GM10847 (cell line): ENCODE data around the gene ALDH1B1.

Experiments used
- POLR2A ChIP-seq: IDR thresholded peaks from 2 replicates; pipeline ENCODE4 v1.6.1; 2011; ENCODE audit not compliant: insufficient read length; ENCODE audit errors: extremely low read depth

Gene ALDH1B1

DNA sequence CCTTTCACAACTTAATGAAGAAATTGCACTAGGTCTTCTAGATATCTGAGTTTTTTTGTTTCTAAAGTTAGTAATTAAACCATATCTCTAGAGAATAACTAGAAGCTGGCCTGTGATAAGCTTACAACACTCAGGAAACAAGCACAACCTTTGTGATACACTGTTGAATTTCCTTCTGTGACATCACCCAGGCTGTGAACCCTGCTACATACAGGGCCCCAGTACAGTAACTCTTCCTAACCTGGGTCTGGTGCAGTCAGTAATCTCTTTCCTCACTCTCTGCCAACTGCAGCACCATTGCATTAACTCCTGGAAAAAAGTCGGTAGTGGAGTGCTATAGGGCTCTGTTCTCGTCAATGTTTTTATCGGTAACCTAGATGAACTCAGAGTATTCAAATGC is 42.4 kb downstream of the ALDH1B1 start:
- no peak for TF ChIP-seq POLR2A

GRCh38 chr9:38435521-38435920 is 43.0 kb downstream of the ALDH1B1 start:
- no peak for TF ChIP-seq POLR2A

DNA sequence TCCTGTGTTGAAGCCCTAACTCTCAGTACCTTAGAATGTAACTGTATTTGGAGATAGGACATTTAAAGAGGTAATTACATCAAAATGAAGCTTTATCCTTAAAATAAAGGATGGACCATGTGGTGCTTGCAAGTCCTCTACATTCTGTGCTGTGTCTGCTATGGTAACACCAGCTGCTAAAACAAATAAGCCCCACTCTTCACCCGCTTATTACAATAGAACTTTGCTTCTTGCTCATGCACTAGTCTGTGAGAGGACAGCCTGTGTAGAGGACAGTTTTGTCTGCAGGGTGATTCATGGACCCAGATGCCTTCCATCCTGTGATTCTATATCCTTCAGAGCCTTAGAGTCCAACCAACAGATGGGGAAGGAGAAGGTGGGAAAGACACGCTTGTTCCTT is 44.2 kb downstream of the ALDH1B1 start:
- no peak for TF ChIP-seq POLR2A

DNA sequence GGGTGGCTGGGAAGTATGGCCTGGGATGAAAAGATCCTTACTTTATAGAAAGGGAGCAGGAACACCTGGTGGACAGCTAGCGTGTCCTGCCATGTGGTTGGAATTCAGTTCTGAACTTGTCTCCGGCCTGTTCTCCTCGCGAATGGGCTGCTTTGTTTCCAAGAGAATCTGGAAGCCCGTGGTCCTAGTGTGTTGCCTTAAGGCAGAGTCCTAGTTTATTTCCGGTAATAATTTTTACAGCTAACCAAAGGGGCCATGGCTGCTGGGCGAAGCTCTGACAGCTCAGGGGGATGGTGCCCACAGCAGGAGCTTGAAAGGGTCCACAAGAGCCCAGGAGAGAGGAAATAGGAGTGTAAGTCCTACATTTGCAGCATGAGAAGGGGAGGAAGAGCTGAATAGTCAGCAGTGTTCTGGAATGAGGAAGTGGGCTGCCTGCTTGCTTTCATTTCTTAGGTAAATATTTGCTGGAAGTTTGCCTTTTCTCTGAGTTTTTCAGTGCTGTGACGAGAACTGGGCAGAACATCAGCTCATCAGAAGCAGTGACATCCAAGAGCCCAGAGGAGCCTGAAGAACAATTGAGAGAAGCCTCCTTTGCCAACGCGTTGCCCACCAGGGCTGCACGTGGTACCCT is 44.8 kb downstream of the ALDH1B1 start:
- TF ChIP-seq POLR2A: no peak

DNA sequence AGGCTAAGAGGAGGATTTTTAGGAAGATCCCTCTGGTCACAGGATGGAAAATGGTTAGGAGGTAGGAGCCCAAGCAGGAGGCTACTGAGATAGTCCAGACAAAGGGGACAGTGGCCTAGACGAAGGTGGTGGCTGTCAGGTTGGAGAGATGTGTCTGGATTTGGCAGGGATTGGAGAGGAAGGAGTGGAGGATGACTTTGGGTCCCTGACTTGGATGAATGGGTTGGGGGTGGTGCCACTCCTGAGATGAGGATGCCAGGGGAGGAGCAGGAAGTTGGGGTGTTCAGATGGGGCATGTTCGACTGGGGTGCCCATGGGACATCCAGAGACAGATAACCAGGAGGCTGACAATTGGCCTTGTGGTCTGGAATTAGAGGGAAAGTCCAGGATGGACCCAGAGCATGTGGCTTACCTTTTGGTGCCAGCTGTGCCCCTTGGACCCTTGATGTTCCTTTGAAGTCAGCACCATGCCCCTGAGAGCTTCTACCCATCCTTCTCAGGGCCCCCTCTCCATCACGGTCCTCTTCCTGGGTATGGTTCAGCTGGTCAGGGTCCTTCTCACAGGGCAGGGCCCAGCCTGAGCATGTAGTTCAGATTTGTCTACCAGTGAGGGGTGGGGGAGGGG is 46.9 kb downstream of the ALDH1B1 start:
- no peak for TF ChIP-seq POLR2A

DNA sequence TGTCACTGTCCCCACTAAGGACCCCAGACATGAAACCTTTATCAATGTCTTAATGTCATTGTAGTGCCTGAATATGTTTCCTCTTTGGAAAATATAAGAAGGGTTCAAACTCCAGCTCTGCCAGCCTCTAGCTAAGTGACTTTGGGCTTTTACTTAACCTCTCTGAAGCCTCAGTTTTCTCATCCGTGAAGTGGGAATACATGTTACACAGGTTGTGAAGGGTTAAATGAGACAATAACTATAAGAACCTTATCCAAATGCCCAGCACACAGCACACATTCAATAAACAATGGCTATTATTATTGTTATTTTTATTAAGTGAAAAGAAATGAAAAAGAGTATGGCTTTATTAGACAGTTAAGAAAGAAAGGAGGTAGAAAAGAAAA is 47.4 kb downstream of the ALDH1B1 start:
- no peak for TF ChIP-seq POLR2A

DNA sequence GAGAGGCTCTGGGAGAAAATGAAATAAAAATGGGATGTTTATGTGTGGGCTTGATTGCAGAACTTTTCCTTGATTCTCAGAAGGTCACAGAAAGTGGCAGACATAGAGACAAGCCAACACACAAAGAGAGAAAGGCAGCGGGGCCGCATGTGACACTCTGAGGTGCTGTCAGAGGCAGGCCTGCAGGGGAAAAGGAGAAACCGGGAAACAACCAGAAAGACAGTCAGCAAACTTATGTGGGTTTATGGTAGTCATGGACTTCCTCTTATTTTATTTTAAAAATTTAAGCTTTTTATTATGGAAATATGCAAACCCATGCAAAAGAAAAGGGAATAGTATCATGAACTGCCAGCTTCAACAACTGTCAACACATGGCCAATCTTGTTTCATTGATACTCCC is 48.0 kb downstream of the ALDH1B1 start:
- no peak for TF ChIP-seq POLR2A

DNA sequence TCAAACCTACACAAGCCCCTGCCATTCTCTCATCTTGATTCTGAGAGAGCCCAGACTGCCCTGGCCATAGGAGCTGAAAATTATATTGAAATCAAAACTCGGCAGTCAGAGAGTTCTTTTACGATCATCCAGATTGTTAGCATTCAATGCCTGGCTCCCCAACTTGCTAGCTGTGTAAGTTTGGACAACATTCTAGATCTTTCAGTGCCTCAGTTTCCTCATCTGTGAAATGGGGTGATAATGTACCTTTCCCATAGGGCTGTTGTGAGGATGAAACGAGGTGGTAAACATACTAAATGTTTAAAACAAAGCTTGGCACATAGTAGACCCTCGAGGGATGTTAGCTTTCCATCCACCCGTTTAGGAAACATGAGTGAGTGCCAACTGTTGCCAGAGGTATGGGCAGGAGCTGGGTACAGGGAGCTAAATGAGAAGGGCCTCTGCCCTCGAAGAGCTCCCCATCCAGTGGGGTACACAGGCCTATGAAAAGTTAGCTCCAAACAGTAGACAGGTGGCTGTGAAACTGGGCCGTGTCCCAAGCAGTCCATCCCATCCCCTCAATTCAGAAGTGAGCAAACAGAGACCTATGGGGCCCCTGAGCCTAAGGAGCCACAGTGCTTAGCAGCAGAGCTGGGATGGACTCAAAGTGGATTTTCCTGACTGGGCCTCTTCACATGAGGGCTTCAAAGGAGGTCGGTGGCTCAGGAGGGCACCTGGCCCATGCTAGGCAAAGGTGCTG is 49.0 kb downstream of the ALDH1B1 start:
- TF ChIP-seq POLR2A: no peak

- TF ChIP-seq POLR2A: no peak
These were observed 50.1 kb downstream of the ALDH1B1 start for GRCh38 chr9:38442473-38443096.

- TF ChIP-seq POLR2A: no peak
These were observed 50.7 kb downstream of the ALDH1B1 start for GRCh38 chr9:38443181-38443580.

GRCh38 chr9:38443597-38443996 is 51.1 kb downstream of the ALDH1B1 start:
- no peak for TF ChIP-seq POLR2A

DNA sequence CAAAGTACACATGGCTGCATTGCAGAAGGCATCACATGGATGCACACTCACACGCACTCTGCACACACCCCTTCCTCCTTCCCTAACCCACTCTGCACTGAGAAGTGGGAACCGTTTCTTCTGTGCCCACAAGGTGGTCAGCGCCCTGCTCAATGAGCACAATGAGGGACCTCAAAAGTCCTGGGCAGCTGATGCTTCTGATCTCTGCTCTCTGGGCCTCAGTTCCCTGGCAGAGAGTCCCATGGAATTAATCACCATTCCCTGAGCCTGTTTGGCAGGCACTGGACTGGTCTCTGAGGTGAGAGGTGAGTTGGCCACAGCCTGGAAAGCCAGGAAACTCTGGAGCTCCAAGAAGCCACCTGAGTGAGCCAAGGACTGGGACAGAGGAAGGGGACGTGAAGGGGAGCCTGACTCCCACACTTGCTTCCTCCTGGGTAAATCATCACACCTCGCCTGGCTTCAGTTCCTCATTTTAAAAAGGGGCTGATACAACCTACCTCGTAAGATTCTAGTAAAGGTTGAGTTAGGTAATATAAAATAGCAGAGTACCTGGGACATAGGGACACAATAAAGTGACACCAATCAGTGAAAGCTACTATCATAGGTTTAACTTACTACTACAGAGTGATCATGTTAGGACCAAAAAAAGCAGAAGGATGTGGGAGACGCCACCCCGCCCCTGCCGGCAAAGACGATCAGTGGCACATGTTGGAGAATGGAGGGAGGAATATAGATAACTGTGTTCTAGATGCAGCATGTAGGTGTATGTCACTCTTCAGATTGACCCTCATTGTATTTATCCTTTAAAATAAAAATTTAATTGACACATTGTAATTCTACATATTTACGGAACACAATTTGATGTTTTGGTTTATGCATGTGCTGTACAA is 52.9 kb downstream of the ALDH1B1 start:
- no peak for TF ChIP-seq POLR2A

DNA sequence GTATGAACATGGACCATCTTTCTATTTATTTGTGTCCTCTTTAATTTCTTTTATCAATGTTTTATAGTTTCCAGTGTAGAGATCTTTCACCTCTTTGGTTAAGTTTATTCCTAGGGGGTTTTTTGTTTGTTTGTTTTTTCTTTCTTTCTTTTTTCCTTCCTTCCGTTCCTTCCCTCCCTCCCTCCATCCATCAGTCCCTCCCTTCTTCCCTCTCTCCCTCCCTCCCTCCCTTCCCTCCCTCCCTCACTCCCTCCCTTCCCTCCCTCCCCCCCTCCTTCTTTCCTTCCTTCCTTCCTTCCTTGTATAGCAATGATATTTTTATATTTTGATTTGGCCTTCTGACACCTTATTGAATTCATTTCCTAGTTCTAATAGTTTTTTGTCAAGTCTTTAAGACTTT is 55.2 kb downstream of the ALDH1B1 start:
- no peak for TF ChIP-seq POLR2A
